ENCODE results near the gene C4orf50.

C4orf50 gene

DNA sequence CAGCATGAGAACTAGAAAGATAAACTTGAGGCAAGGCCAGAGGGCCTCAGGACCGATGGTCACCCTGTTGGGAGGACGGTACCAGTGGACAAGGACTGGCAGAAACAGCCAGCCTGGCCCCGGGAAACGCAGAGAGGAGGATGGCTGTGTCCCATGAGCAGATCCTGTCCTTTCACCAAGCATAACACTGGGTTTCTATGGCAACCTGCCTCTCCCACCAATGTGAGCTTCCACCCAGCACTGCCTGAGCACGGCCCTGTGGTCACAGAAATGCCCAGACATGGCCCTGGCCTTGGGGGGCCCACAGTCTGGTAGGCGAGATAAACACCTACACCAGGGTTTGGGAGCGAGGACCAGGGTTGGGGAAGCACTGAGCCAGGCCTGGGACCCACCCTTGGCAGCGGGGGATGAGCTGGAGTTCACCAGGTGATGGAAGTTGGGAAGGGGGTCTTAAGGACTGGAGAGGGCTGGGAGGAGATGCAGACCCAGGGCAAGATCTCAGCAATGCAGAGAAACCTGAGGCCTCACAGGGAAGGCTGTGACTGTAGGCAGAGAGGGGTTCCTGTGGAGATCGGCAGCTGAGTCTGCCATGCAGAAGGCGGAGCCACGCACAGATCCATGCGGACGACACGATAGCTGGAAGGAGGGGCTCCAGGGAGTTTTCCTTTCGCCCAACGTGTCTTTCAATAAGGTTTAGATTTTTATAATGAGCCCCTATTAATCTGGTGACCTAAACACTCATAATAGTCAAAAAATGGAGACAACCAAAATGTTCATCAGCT is 92.6 kb downstream of the C4orf50 start:
- Histone ChIP-seq H3K27ac (no peak overlapping the region), H3K27me3 (replicated peaks) (no peaks in the 10 kb centered on the region), H3K4me3 (ENCODE audit: low read depth, low read length) (no peak overlapping the region), H3K36me3 (replicated peaks) (no peaks in the 10 kb centered on the region)
- TF ChIP-seq, protein P1, sequence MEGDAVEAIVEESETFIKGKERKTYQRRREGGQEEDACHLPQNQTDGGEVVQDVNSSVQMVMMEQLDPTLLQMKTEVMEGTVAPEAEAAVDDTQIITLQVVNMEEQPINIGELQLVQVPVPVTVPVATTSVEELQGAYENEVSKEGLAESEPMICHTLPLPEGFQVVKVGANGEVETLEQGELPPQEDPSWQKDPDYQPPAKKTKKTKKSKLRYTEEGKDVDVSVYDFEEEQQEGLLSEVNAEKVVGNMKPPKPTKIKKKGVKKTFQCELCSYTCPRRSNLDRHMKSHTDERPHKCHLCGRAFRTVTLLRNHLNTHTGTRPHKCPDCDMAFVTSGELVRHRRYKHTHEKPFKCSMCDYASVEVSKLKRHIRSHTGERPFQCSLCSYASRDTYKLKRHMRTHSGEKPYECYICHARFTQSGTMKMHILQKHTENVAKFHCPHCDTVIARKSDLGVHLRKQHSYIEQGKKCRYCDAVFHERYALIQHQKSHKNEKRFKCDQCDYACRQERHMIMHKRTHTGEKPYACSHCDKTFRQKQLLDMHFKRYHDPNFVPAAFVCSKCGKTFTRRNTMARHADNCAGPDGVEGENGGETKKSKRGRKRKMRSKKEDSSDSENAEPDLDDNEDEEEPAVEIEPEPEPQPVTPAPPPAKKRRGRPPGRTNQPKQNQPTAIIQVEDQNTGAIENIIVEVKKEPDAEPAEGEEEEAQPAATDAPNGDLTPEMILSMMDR (IDR thresholded peaks at IDR 0.05; ENCODE audit: low read depth, low read length, missing control alignments) = no peak
- no peak for DNase-seq
- in situ Hi-C loops (cut with HindIII; ENCODE audit: low pct_ligation_motif_present, low sequenced_read_pairs) = no loop called here

DNA sequence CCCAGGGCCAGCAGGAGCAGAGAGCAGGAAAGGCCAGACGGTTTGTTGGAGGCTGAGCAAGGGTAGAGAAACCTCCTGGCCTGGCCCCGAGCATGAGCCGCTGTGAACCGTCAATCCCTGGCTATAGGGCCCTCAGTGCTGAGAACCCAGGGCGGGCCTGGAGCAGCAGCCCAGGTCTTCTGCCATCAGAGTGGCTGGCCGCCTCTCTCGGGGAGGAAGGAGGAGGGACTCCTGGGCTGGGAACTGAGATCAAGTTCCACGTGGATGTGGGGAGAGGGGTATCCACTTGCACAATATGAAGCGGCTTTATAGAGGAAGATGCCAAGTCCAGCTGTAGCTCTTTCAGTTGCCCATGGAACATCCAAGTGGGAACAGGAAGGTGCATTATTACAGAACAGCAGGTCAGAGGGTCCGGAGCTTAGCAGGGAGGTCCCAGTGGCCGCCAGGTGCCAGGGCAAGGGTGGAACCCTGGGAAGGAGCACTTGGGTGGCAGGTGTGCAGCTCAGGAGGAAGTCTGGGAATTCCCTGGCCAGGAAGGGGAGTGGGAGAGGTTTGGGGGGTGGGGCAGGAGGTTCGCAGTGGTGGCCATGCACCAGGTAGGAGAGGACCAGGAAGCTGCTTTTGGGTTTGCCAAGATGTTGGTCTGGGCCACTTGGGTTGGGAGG is 93.6 kb downstream of the C4orf50 start:
- Histone ChIP-seq H3K27ac (no peak overlapping the region), H3K27me3 (replicated peaks) (no peaks in the 10 kb centered on the region), H3K36me3 (replicated peaks) (no peaks in the 10 kb centered on the region), H3K4me3 (ENCODE audit: low read depth, low read length) (no peak overlapping the region)
- DNase-seq = no peak
- TF ChIP-seq, protein P1 (IDR thresholded peaks at IDR 0.05; ENCODE audit: low read depth, low read length, missing control alignments) = no peak
- in situ Hi-C loops (cut with HindIII; ENCODE audit: low pct_ligation_motif_present, low sequenced_read_pairs) = no loop called here

DNA sequence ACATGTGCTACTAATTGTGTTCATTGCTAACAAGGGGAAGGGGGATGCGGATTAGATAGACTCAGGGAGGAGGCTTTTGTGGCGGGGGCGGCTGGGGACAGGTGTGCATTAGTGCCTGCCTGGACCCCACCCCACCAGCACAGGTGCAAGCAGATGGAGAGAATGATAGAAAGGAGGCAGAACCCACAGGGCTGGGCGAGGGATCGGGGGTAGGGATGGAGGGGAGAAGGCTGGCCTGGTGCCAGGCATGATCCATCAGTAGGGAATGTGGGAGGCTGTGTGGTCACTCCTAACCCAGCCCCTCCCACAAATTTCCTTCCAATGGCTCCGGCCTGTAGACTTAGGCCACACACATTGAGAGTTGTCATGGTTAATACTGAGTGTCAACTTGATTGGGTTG is 94.9 kb downstream of the C4orf50 start:
- TF ChIP-seq, protein P1 (IDR thresholded peaks at IDR 0.05; ENCODE audit: low read depth, low read length, missing control alignments) = no peak
- no peak overlapping the region for H3K4me3 ChIP-seq (ENCODE audit: low read depth, low read length)
- H3K27me3 ChIP-seq (replicated peaks) = no peaks in the 10 kb centered on the region
- H3K27ac ChIP-seq = no peak overlapping the region
- in situ Hi-C loops (cut with HindIII; ENCODE audit: low pct_ligation_motif_present, low sequenced_read_pairs) = no loop called here
- no peaks in the 10 kb centered on the region for H3K36me3 ChIP-seq (replicated peaks)
- DNase-seq = no peak

DNA sequence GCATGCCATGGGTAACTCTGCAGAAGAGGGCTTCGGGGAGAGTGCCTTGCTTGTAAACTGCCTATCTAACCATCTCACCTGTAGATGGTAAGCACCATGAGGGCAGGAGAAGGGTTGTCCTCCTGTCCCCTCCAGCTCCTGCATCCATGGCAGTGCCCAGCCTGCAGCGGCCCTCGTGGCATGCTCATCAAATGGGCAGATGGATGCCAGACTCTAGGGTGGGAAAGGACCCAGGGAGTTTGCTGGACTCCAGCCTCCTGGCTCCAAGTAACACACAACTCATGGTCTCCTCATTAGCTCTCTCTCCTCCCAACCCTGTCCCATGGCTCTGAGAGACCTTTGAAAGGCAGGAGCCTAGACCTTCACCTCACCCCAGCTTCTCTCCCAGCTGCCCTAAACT is 95.7 kb downstream of the C4orf50 start:
- Histone ChIP-seq H3K27me3 (replicated peaks) (no peaks in the 10 kb centered on the region), H3K4me3 (ENCODE audit: low read depth, low read length) (no peak overlapping the region), H3K27ac (no peak overlapping the region), H3K36me3 (replicated peaks) (no peaks in the 10 kb centered on the region)
- in situ Hi-C loops (cut with HindIII; ENCODE audit: low pct_ligation_motif_present, low sequenced_read_pairs) = no loop called here
- TF ChIP-seq, protein P1 (IDR thresholded peaks at IDR 0.05; ENCODE audit: low read depth, low read length, missing control alignments) = no peak
- DNase-seq = no peak

DNA sequence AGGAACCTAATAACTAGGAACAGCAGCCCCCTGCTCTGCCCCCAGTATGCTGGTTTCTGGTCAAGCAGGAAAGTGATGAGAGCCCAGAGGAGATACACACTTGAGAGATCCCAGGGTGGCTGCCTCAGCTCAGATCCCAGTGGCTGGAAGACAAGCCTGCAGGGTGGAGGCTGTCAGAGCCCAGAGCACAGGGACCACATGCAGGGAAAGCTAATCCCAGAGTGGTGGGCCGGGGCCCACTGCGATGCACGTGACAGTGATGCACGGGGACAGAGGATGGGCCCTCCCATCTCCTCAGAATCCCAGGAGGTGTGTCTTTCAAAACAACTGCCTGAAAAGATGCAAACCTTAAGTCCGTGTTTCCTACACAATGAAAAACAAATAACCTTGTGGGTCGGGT is 96.2 kb downstream of the C4orf50 start:
- DNase-seq = no peak
- no peaks in the 10 kb centered on the region for H3K27me3 ChIP-seq (replicated peaks)
- no peak overlapping the region for H3K27ac ChIP-seq
- in situ Hi-C loops (cut with HindIII; ENCODE audit: low pct_ligation_motif_present, low sequenced_read_pairs) = no loop called here
- TF ChIP-seq, protein P1 (IDR thresholded peaks at IDR 0.05; ENCODE audit: low read depth, low read length, missing control alignments) = no peak
- no peaks in the 10 kb centered on the region for H3K36me3 ChIP-seq (replicated peaks)
- no peak overlapping the region for H3K4me3 ChIP-seq (ENCODE audit: low read depth, low read length)
